ENCODE data around the gene OR3A2.
A peak's percentile ranks its signal among the peaks of the same experiment; 100 is the strongest.
"Not testable (repeated sequence)": the region's sequence is repeated elsewhere in the genome, so short reads cannot be mapped to it uniquely, and the experiment has no call there.

Gene OR3A2

GRCh38 chr17:3385869-3386816 is at the start of gene OR3A2:
OR3A2 (minus strand) TSS chr17:3386308.
- peak; percentile 18 to 30 for DNase-seq

GRCh38 chr17:3433741-3434140 is 47.6 kb upstream of the OR3A2 start, which contains the start of gene OR1E2:
OR1E2 (minus strand) TSS chr17:3433841; CDS start chr17:3433841, 0 bp downstream.
- DNase-seq = no peak

DNA sequence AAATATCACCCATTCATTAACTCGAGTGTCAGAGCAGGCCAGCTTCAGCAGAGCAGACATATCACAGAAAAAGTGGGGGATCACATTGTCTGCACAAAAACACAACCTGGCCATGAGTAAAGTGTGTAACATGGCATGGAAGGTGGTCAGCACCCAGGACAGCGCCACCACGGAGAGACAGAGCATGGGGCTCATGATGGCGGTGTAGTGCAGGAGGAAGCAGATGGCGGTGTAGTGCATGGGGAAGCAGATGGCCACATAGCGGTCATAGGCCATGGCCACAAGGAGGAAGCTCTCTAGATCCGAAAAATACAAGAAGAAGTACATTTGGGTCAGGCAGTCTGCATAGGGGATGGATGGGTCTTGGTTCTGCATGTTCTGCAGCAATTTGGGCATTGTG is 47.1 kb upstream of the OR3A2 start:
- DNase-seq = peak; percentile 6 to 14

- no peak for DNase-seq
Measured at GRCh38 chr17:3418222-3418621, 32.1 kb upstream of the OR3A2 start.

- no peak for DNase-seq
Measured at GRCh38 chr17:3415610-3416009, 29.5 kb upstream of the OR3A2 start.

DNA sequence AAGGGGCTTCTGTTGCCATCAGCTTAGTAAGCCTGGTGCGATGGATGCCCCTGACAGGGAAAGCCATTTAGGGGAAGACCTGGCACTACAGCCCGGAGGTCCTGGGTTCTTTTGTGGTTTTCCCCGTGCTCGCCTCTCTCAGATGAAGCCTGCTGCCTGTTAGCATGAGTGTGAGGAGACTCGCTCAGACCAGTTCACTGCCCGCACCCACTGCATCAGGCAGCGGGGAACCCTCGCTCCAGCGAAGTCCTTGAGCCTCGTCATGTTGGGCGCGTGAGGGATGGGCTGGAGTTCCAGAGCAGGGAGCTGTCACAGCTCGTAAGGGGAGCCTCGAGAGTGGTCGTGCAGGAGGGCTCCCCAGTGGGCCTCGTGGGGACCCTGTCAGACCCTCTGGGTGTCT is 26.1 kb upstream of the OR3A2 start:
- DNase-seq = not testable (repeated sequence)

DNA sequence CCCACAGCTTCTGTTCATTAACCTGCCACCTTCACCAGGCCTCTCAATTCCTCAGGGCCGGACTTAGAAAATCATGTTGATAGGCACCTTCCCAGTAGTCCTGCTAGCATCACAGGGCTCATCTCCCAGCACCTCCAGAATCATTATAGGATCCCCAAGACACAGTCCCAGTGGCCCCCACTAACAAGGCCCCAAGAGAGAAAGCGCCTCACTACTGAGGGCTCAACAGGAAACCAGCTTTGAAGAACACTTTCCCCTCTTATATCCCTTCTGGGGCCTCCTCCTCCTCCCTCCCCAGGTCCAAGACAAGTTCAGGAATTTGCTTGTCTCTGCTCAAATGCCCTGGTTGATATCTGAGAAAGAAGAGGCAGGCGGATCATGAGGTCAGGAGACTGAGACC is 25.0 kb upstream of the OR3A2 start, which contains the start of gene OR3A3:
Gene OR3A3, plus strand, starts transcription at position 301 of the 400 bp plus-strand sequence.
- DNase-seq = no peak

- not testable (repeated sequence) for DNase-seq
Measured at GRCh38 chr17:3403856-3404255, 17.7 kb upstream of the OR3A2 start.

DNA sequence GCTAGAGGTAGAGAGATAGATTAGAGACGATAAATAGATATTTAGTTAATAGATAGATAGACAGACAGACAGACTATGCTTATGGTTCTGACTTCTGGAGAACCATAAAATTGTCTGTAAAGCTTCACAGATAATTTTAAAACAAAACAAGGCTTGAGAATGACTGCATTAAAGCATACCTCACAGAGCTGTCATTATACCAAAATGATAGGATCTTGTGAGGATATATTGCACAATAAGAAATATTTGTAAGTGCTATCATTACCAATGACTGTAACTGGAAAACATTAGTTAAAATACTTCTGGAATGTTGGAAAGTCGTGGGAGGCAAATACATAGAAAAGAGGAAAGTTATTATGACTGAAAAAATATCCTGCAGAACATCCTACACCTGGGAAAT is 15.7 kb upstream of the OR3A2 start:
- no peak for DNase-seq

DNA sequence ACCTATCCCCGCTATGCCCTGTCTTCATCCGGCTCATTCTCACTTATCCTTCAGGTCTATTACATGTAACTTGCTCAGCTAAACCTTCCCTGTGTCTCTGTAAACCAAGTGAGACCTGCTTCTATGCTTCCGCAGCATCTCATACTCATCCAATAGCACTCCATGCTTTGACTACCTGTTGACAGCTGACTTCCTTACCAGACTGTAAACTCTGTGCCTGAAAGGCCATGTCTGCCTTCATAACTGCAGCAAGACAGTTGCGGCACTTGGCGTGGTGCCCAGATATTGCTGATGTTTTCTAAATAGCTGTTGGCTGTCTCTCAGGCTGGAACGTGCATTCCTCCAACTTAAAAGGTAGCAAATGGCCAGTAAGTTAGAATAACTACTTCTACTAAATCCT is 13.9 kb upstream of the OR3A2 start:
- no peak for DNase-seq

DNA sequence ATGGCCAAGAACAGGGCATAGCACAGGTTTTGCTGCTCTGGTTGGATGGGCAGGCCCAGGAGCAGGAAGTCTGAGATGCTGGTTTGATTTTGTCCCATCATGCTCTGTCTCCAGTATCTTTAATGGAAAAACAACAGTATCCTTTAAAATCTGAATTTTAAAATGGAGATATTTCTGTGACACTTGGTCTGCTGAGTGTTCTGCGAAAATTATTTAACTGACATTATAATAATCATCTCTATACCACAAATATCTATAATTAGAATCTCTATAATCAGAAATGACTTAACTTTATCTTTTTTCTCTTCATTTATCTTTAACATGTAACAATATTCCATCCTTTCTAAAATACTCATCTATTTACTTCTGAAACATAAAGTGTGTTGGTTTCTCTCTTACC is 12.2 kb upstream of the OR3A2 start, which contains the start of gene OR1E1:
Gene OR1E1, minus strand, starts transcription at position 101 of the 400 bp plus-strand sequence. Its CDS starts 0 bp downstream, at position 101.
- DNase-seq = no peak

- not testable (repeated sequence) for DNase-seq
Measured at GRCh38 chr17:3397801-3398200, 11.7 kb upstream of the OR3A2 start.

DNA sequence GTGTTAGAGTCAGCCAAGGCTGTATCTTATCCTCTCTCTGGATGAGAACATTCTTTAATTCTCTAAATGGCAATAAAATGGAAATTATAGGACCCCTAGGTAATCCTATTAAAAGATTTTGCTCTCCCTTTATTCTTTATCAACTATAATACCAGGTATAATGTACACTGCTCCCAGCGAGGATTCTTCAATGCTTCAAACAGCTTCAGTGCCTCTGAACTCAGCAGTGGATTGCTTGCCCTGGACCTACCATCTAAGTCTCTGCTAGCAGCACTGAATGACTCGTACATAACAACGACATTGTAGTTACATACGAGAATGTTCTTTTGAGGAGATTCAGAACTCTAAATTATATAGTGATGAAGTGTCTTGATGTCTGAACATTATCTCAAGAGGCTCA is 3.7 kb upstream of the OR3A2 start:
- DNase-seq = no peak

GRCh38 chr17:3381957-3382356 is 4.2 kb downstream of the OR3A2 start:
- DNase-seq = no peak

- DNase-seq = no peak
Measured at GRCh38 chr17:3378321-3378720, 7.8 kb downstream of the OR3A2 start.

DNA sequence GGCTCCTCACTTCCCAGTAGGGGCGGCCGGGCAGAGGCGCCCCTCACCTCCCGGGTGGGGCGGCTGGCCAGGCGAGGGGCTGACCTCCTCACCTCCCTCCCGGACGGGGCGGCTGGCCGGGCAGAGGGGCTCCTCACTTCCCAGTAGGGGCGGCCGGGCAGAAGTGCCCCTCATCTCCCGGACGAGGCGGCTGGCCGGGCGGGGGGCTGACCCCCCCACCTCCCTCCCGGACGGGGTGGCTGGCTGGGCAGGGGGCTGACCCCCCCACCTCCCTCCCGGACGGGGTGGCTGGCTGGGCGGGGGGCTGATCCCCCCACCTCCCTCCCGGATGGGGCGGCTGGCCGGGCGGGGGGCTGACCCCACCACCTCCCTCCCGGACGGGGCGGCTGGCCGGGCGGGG is 14.9 kb downstream of the OR3A2 start:
- DNase-seq = not testable (repeated sequence)

GRCh38 chr17:3342782-3343181 is 43.3 kb downstream of the OR3A2 start:
- DNase-seq = not testable (repeated sequence)

DNA sequence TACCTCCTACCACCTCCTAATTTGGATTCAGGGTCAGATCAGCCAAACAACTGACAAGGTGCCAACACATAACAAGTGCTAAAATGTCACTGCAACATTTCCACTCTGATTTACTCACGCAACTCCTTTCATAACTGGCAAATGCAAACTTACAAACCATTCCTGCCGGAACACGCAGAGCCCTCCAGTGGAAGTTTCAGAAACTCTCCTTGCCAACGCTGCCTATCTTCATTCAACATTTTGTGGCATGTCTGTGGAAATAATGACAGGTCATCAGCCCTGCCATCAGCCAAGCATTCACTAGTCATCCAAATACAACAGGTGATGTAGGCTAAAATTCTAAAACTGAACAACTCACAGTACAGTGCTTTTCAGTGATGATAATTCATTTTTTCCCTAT is 50.2 kb downstream of the OR3A2 start:
- no peak for DNase-seq

- DNase-seq = no peak
Measured at GRCh38 chr17:3318336-3318735, 67.8 kb downstream of the OR3A2 start.

DNA sequence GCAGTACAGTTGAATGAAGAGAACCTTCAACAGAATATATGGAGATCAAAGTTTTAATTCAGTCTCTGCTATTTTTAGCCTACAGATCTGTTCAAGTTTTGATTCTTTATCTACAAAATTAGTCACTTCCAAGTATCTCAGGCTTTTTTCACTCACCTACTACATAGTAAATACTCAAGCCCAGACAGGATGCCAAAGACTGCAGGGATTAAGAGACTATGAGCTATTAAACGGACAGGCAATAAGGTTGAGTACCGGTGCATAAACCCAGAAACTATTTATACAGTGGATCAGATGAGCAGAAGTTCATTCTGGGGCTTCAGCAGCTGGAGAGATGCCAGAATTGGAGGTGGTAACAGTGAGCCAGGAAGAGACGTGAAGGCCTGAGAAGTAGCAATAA is 69.3 kb downstream of the OR3A2 start:
- no peak for DNase-seq

- no peak for DNase-seq
Measured at GRCh38 chr17:3308603-3309002, 77.5 kb downstream of the OR3A2 start.

- no peak for DNase-seq
Measured at GRCh38 chr17:3298260-3298659, 87.8 kb downstream of the OR3A2 start, which contains the start of gene OR3A1. OR3A1 (minus strand) TSS chr17:3298360; CDS start chr17:3292582, 5,778 bp downstream.

GRCh38 chr17:3295632-3296031 is 90.5 kb downstream of the OR3A2 start:
- no peak for DNase-seq

GRCh38 chr17:3293548-3293947 is 92.6 kb downstream of the OR3A2 start:
- DNase-seq = not testable (repeated sequence)

Data from CD4-positive, alpha-beta T cell treated with Interleukin-4 for 1 hour (primary cell).